Adrenal gland (tissue), 12 donors: ENCODE measurements around the gene HOXD11. TPM values are rescaled to one million over a fixed set of nuclear protein-coding genes. Genes with fewer than 3 reads are reported as not detected.

ENCODE experiments used
- DNase-seq, 7 donors: peaks; one replicate each; pipeline ENCODE4 v3.0.0-alpha.2; 2019 to 2020
- H3K27ac ChIP-seq, 5 donors: fragments of 200-600 bp; sonication (generic) in 4 of 5; 1 replicate in 3 of 5; 2 replicates in 2 of 5; pipeline versions ENCODE4 v1.5.1 to v1.8.0; 2016 to 2020; ENCODE audit warnings: mild to moderate bottlenecking in 1 of 5
- H3K27me3 ChIP-seq: fragments of 200-600 bp; 2 replicates; pipeline ENCODE4 v1.8.0; 2021
- H3K36me3 ChIP-seq, 2 donors: fragments of 200-600 bp; replicated peaks in 1 of 2; 1 replicate in 1 of 2; 2 replicates in 1 of 2; pipeline versions ENCODE4 v1.5.1 to v1.8.0; 2018 to 2022
- H3K4me1 ChIP-seq, 2 donors: fragments of 200-600 bp; replicated peaks in 1 of 2; 1 replicate in 1 of 2; 2 replicates in 1 of 2; pipeline versions ENCODE4 v1.5.1 to v1.8.0; 2018 to 2021
- H3K4me3 ChIP-seq, 4 donors: fragments of 200-600 bp; sonication (generic) in 3 of 4; one replicate each; pipeline ENCODE4 v1.5.1; 2016 to 2018
- H3K9me3 ChIP-seq, 3 donors: fragments of 200-600 bp; sonication (generic) in 1 of 3; replicated peaks in 1 of 3; 1 replicate in 2 of 3; 2 replicates in 1 of 3; pipeline versions ENCODE4 v1.5.1 to v1.8.0; 2016 to 2021
- POLR2A ChIP-seq, 2 donors: fragments of 450-650 bp; IDR thresholded peaks; one replicate each; pipeline ENCODE4 v1.6.1; 2017; ENCODE audit warnings: antibody characterized with exemption in 2 of 2, mild to moderate bottlenecking in 2 of 2, moderate library complexity in 1 of 2
- WGBS, 4 donors: extraction: QIAGEN DNeasy Blood & Tissue Kit in 2 of 4; methylation state at CpG; one replicate each; pipeline versions ENCODE4 v1.1.5 to v1.1.7; 2013 to 2017; 5-methylcytosine and 5-hydroxymethylcytosine counted together
- intact Hi-C, 2 donors: fragments of 100-400 bp; cut with DNase I; formaldehyde crosslinking; loops; one replicate each; pipeline versions ENCODE4 v1.14.1 to v1.15.0; 2022 to 2023
- polyA plus RNA-seq, 3 donors: library from polyadenylated mRNA; stranded (reverse); fragments of 200-250 nt in 2 of 3; fragments of 350-450 nt in 1 of 3; fragmentation: Illumina TruSeq in 1 of 3; extraction: RNeasy Lipid Tissue Mini Kit (QIAGEN cat#74804) in 1 of 3; gene quantifications; one replicate each; pipeline ENCODE4 v1.2.3, GENCODE V29; 2013 to 2014
- total RNA-seq, 9 donors: library from RNA; depleted of rRNA in 4 of 9; stranded (reverse); fragments of >200 nt in 4 of 9; fragments of 120-200 nt in 1 of 9; fragmentation: NEBNext Ultra II Directional in 1 of 9; extraction: Animal tissue kit (Norgen Biotek cat#: 25700) in 1 of 9; gene quantifications; one replicate each; pipeline versions ENCODE4 v1.1.0 to v1.2.4, GENCODE V29; 2013 to 2023
- TF ChIP-seq, protein P1 (sequence below), 6 experiments: fragments of 450-650 bp in 4 of 6; fragments of 200-600 bp in 2 of 6; sonication (generic) in 1 of 6; IDR thresholded peaks; 1 replicate in 5 of 6; 2 replicates in 1 of 6; pipeline versions ENCODE4 v1.5.1 to v1.8.0; 2016 to 2021; ENCODE audit warnings: antibody characterized with exemption in 6 of 6, mild to moderate bottlenecking in 2 of 6, moderate library complexity in 1 of 6
- donor health status: healthy with polysubstance abuse.
- donor health status: Bipolar disorder and iron deficiency.
- donor health status: DM: yes; HTN: yes; CAD: no.
- donor health status: DM: no; HTN: no; CAD: no.
- donor health status: DM: no; HTN: no; CAD: no.
- donor health status: DM: yes; HTN: yes; CAD: no.

The HOXD11 gene
- total and polyA plus RNA-seq, 12 donors: not detected

DNA sequence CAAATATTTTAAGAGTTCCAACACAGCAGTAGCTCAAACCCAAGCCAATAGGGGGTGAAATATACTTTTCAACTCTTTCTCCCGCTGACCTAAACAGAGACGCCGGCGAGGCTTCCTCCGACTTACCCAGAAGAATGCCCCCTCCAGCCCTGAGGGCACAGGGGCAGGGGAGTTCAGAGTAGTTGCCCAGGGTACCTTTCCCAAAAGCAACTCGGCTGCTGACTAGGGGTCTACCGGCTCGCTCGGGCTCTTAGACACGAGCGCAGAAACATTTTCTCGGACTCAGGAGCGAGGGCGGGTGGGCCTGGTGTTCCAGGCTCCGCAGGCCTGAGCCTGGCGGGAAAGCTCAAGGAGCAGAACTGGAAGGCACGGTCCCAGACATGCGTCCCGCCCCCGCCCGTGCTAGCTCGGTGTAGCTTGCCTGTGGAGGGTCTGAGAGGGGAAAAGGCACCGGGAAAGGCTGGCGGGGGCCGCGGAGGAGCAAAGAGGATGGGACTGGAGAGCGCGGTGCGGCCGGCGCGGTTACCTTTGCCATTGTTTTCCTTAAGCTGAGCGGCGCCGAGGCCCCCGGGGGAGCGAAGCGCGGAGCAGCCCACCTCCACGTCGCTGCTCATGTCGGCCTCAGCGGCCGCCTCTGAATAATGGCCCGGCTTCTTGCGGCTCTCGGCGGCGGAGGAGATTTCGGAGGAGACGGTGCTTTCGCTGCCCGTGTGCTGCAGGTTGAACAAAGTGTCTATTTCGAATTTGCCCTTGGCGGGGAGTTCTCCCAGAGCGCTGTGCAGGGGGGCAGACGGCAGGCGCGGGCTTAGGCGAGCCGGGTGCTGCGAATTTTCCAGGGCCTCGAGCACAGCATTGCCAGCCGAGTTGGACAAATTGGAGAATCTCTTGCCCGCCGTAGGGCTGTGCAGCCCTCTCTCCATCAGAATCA, 24.0 kb upstream of the HOXD11 start:
- Histone ChIP-seq H3K27ac (no peak overlapping the region), H3K27me3 (peaks cover 97% of the 10 kb centered on the region), H3K4me3 (no peak overlapping the region), H3K9me3 (no peaks in the 10 kb centered on the region), H3K4me1 (peaks cover under 1 to 7% of the 10 kb centered on the region in 2 donors), H3K36me3 (no peaks in the 10 kb centered on the region)
- 5 to 9% (median 8%) methylated on average over 17 to 66 of the region's 66 CpGs for WGBS, 4 donors
- TF ChIP-seq POLR2A (IDR thresholded peaks at IDR 0.05): no peak
- TF ChIP-seq, protein P1, sequence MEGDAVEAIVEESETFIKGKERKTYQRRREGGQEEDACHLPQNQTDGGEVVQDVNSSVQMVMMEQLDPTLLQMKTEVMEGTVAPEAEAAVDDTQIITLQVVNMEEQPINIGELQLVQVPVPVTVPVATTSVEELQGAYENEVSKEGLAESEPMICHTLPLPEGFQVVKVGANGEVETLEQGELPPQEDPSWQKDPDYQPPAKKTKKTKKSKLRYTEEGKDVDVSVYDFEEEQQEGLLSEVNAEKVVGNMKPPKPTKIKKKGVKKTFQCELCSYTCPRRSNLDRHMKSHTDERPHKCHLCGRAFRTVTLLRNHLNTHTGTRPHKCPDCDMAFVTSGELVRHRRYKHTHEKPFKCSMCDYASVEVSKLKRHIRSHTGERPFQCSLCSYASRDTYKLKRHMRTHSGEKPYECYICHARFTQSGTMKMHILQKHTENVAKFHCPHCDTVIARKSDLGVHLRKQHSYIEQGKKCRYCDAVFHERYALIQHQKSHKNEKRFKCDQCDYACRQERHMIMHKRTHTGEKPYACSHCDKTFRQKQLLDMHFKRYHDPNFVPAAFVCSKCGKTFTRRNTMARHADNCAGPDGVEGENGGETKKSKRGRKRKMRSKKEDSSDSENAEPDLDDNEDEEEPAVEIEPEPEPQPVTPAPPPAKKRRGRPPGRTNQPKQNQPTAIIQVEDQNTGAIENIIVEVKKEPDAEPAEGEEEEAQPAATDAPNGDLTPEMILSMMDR (IDR thresholded peaks at IDR 0.05): no peak
- peak in 1 of 7 donors; percentile 37 for DNase-seq
- intact Hi-C loops: loop anchor here (5.0 to 10.0 kb wide), 2 partner anchors 396 to 398 kb away; no protein-coding TSS in a partner anchor

DNA sequence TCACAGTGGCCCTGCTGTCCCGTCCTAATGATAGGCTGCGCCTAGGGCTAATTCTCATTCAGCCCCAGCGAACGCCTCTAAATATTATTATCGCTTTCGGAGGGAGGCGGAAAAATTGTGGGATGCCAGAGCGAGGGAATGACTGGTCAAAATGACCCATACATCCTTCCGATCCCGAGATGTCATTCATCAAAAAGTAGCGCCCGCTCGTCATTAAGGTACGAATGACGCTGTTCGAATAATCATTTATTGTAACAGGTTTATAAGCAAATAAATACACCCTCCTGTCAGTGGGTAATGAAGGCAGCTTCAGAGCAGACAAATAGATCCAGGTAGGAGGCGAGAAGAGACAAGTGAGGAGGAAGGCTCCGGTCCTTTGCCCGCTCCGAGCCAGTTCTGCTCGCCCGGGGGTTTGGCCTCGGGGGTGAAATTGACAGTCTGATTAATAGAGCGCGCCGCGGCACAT, 23.3 kb upstream of the HOXD11 start, which contains the start of gene EVX2:
Gene EVX2, minus strand, starts transcription at position 167 of the 466 bp plus-strand sequence. CDS start 186 bp downstream, outside the sequence.
- Histone ChIP-seq H3K36me3 (no peaks in the 10 kb centered on the region), H3K9me3 (no peaks in the 10 kb centered on the region), H3K4me1 (peaks cover 4 to 11% of the 10 kb centered on the region in 2 donors), H3K27ac (no peak within 1 kb of the TSS), H3K27me3 (peaks cover 97% of the 10 kb centered on the region), H3K4me3 (no peak within 1 kb of the TSS)
- TF ChIP-seq POLR2A (IDR thresholded peaks at IDR 0.05): no peak
- TF ChIP-seq, protein P1 (IDR thresholded peaks at IDR 0.05): no peak
- DNase-seq: peak in 1 of 7 donors; percentile 21
- WGBS, 4 donors: 15 to 19% (median 17%) methylated on average over 27 of the region's 27 CpGs
- intact Hi-C loops: loop anchor here (5.0 to 10.0 kb wide), 2 partner anchors 397 to 399 kb away; no protein-coding TSS in a partner anchor

- H3K4me1 ChIP-seq: peaks cover 4 to 11% of the 10 kb centered on the region in 2 donors
- no peak overlapping the region for H3K27ac ChIP-seq
- intact Hi-C loops: loop anchor here (5.0 to 10.0 kb wide), 2 partner anchors 397 to 400 kb away; no protein-coding TSS in a partner anchor
- DNase-seq: no peak
- H3K36me3 ChIP-seq: no peaks in the 10 kb centered on the region
- H3K9me3 ChIP-seq: no peaks in the 10 kb centered on the region
- TF ChIP-seq, protein P1 (IDR thresholded peaks at IDR 0.05): no peak
- no peak for TF ChIP-seq POLR2A (IDR thresholded peaks at IDR 0.05)
- WGBS, 4 donors: 6 to 10% (median 9%) methylated on average over 24 to 26 of the region's 26 CpGs
- peaks cover 96% of the 10 kb centered on the region for H3K27me3 ChIP-seq
- H3K4me3 ChIP-seq: no peak overlapping the region
Observed at GRCh38 chr2:176084611-176085119, 22.4 kb upstream of the HOXD11 start.
